ENCODE data around the gene CBR4. TPM values are rescaled to one million over a fixed set of nuclear protein-coding genes. Genes with fewer than 3 reads are reported as not detected.
A peak's percentile ranks its signal among the peaks of the same experiment; 100 is the strongest.
"Not testable (repeated sequence)": the region's sequence is repeated elsewhere in the genome, so short reads cannot be mapped to it uniquely, and the experiment has no call there.

CBR4 gene
- total RNA-seq, 1 experiment from 2014 or later = 17.7 TPM

DNA sequence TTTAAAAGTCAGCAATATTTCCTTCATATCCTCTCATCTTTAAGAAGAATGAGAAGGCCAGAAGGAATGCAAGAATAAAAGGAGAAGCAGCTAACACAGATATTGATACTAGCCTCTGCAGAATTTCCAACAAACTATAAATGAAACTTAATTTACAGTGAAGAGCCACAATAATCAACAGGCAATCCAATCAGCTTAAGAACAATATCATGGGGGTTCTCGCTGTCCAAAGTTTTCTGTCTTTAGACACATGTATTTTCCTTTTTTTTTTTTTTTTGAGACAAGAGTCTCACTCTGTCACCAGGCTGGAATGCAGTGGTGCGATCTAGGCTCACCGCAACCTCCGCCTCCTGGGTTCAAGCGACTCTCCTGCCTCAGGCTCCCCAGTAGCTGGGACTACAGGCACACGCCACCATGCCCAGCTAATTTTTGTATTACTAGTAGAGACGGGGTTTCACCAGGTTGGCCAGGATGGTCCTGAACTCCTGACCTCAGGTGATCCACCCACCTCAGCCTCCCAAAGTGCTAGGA lies 17.0 kb downstream of the CBR4 start:
- DNase-seq; H3K9me3 ChIP-seq (replicated peaks); H3K27me3 ChIP-seq: not testable (repeated sequence)
- Histone ChIP-seq H3K4me1 (peaks cover 31% of the 10 kb centered on the region), H3K4me3 (peak overlapping the region; percentile 31), H3K27ac (peak overlapping the region; percentile 75), H3K36me3 (peaks cover 10% of the 10 kb centered on the region; the same call in 1 of the 2 replicates)

DNA sequence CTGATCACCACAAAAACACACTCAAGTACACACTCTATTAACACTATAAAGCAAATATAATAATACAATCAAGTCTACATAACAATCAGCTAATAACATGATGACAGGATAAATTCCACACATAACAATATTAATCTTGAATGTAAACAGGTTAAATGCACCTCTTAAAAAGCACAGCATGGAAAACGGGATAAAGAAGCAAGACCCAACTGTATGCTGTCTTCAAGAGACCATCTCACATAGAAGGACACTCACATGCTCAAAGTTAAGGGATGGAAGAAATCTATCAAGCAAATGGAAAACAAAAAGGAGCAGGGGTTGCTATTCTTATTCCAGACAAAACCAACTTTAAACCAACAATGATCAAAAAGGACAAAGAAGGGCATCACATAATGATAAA lies 28.1 kb downstream of the CBR4 start:
- H3K27me3 ChIP-seq = no peaks in the 10 kb centered on the region
- no peak overlapping the region for H3K4me3 ChIP-seq
- DNase-seq = no peak
- no peak overlapping the region for H3K27ac ChIP-seq
- H3K4me1 ChIP-seq = no peaks in the 10 kb centered on the region
- peaks cover 8% of the 10 kb centered on the region; the same call in 1 of the 2 replicates for H3K36me3 ChIP-seq
- peaks cover 10% of the 10 kb centered on the region for H3K9me3 ChIP-seq (replicated peaks)

DNA sequence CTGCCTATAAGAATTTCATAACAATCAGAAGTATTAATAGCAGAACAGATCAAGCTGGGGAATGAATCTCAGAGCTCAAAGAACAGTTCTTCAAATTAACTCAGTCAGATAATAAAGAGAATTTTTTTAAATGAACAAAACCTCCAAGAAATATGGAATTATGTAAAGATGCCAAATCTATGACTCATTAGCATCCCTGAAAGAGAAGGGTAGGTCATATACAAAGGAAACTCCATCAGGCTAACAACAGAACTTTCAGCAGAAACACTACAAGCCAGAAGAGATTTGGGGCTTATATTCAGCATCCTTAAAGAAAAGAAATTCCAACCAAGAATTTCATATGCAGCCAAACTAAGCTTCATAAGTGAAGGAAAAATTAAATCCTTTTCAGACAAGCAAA lies 28.6 kb downstream of the CBR4 start:
- no peak for DNase-seq
- no peaks in the 10 kb centered on the region for H3K4me1 ChIP-seq
- H3K9me3 ChIP-seq (replicated peaks) = peaks cover 10% of the 10 kb centered on the region
- no peaks in the 10 kb centered on the region for H3K27me3 ChIP-seq
- peaks cover 8% of the 10 kb centered on the region; the same call in 1 of the 2 replicates for H3K36me3 ChIP-seq
- no peak overlapping the region for H3K4me3 ChIP-seq
- H3K27ac ChIP-seq = no peak overlapping the region

DNA sequence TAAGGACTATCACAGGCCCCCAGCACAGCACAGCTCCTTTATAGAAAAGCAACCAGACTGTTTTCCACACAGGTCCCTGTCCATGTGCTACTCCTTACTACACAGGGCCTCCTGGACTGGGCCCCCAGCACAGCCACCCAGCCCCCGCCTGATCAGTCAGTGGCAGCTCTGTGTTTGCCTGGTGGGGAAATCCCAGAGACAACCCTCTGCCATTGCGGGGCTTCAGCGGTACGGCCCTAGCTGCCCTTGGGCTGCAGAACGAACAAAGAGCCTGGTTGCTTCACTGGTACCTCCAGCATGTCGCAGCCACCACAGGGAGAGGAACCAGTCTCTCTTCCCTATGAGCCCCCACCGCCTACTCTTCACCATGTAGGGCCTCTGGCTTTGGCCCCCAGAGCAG lies 30.7 kb downstream of the CBR4 start:
- peaks cover 8% of the 10 kb centered on the region; the same call in 1 of the 2 replicates for H3K36me3 ChIP-seq
- no peaks in the 10 kb centered on the region for H3K27me3 ChIP-seq
- no peak for DNase-seq
- peaks cover 10% of the 10 kb centered on the region for H3K9me3 ChIP-seq (replicated peaks)
- no peak overlapping the region for H3K4me3 ChIP-seq
- no peaks in the 10 kb centered on the region for H3K4me1 ChIP-seq
- H3K27ac ChIP-seq = no peak overlapping the region

DNA sequence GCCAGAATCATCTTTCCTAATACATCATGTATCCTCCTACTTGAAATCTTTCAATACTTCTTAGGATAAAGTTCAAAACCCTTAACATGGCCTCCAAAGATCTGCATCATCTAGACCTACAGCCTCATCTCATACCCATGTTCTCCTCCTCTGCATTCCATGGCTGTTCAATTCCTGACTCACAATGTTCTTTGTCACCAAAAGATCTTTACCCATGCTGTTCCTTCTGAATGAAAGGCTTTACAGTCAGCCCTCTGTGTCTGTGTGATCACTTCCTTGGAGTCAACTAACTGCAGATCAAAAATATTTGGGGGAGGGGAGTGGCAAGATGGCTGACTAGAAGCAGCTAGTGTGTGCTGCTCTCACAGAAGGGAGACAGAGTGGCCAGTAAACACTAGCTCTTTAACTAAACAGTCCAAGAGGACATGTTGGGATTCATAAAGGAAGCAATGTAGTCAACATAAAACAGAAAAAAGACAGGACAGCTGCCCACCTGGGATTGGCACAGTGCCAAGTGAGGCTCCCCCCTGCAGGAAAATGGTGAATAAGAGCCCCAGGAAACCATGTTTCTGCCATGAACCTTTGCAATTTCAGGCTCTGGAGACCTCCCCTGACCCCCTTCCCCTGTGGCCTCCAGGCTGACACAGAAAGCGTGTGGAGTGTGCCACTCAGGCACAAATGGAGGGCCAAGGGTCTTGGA lies 31.9 kb downstream of the CBR4 start:
- Histone ChIP-seq H3K36me3 (peaks cover 8% of the 10 kb centered on the region; the same call in 1 of the 2 replicates), H3K27ac (no peak overlapping the region), H3K27me3 (no peaks in the 10 kb centered on the region), H3K4me1 (no peaks in the 10 kb centered on the region), H3K9me3 (replicated peaks) (peaks cover 10% of the 10 kb centered on the region), H3K4me3 (no peak overlapping the region)
- DNase-seq = no peak

DNA sequence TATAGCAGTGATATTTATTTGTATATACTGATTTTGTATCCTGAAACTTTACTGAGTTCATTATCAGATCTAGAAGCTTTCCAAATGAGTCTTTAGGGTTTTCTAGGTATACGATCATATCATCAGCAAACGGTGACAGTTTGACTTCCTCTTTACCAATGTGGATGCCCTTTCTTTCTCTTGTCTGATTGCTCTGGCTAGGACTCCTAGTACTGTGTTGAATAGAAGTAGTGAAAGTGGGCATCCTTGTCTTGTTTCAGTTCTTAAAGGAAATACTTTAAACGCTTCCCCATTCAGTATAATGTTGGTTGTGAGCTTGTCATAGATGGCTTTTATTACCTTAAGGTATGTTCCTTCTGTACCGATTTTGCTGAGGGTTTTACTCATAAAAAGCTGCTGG lies 37.5 kb downstream of the CBR4 start:
- Histone ChIP-seq H3K9me3 (replicated peaks) (no peaks in the 10 kb centered on the region), H3K36me3 (no peaks in the 10 kb centered on the region), H3K27me3 (no peaks in the 10 kb centered on the region), H3K4me1 (no peaks in the 10 kb centered on the region), H3K27ac (no peak overlapping the region), H3K4me3 (no peak overlapping the region)
- no peak for DNase-seq

DNA sequence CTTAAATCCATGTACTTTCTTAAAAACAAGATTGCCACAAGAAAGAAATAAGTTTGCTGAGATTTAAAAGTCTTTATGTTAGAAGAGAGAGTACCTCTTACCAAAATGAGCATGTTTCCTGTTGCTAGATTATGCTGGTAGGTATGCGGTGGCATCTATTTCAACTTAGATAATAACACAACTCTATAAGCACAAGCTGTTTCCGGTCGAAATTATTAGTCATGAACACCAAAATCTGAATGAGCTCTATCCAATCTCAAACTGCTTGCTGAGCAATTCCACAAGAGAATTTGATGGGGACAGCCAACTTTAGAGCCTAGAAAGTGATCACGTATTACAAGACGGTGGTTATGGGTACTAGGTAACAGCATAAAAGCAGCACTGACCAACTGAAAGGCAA lies 49.3 kb downstream of the CBR4 start:
- H3K4me1 ChIP-seq = peaks cover 5% of the 10 kb centered on the region
- H3K27me3 ChIP-seq = no peaks in the 10 kb centered on the region
- no peaks in the 10 kb centered on the region for H3K9me3 ChIP-seq (replicated peaks)
- no peak overlapping the region for H3K27ac ChIP-seq
- no peak overlapping the region for H3K4me3 ChIP-seq
- no peak for DNase-seq
- no peaks in the 10 kb centered on the region for H3K36me3 ChIP-seq

DNA sequence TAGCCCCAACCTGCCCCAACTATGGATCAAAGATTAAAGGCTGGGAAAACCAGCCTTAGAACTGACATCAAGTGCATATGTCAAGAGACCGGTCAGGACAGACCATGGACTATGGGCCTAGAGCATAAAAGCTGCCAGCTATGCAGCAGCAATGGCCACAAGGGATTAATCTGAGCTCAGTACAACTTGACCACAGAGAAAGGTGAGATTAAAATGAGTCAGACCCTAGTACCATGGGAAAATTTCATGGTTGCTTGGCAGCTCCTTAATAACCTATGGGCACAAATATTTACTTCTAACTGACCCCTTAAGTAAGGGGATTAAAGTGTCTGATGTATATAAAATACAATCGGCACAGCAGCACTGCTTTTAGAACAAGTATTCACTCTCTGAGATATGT lies 54.4 kb downstream of the CBR4 start:
- Histone ChIP-seq H3K36me3 (no peaks in the 10 kb centered on the region), H3K27me3 (no peaks in the 10 kb centered on the region), H3K9me3 (replicated peaks) (peaks cover 7% of the 10 kb centered on the region), H3K4me3 (no peak overlapping the region), H3K27ac (peak overlapping the region; percentile 31; the same call in 1 of the 2 replicates), H3K4me1 (peaks cover 23% of the 10 kb centered on the region)
- peak; percentile 27 to 65 for DNase-seq

DNA sequence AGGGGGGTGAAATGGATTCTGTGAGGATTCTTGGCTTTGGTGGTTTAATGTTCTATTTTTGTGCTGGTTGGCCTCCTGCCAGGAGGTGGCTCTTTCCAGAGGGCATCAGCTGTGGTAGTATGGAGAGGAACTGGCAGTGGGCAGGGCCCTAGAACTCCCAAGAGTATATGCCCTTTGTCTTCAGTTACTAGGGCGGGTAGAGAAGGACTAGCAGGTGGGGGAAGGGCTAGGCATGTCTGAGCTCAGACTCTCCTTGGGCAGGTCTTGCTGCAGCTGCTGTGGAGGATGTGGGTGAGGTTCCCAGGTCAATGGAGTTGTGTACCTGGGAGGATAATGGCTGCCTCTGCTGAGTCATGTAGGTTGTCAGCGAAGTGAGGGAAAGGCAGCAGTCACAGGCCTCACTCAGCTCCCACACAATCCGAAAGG lies 57.2 kb downstream of the CBR4 start:
- Histone ChIP-seq H3K27ac (peak overlapping the region; percentile 54), H3K4me1 (peaks cover 23% of the 10 kb centered on the region)
- H3K36me3 ChIP-seq; H3K4me3 ChIP-seq; H3K27me3 ChIP-seq; H3K9me3 ChIP-seq (replicated peaks): not testable (repeated sequence)
- DNase-seq = peak; percentile 73 to 75

DNA sequence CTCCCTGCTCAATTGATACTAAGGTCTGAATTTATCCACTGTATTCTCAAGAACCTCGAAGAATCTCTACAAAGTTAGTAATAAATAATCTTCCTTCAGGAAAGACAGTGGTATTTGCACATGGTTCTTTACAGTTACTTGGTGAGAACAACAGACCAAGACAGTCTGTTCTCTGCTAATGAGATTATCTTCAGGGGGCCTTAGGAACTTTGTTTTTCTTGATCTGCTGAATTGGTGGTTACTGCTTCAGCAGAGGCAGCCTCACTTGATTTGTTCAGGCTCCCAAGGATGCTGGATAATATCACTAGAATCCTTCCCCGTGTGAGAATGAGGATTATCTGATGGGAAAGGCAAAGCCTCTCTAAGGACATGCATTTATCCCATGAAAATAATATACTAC lies 64.8 kb downstream of the CBR4 start:
- Histone ChIP-seq H3K4me1 (no peaks in the 10 kb centered on the region), H3K27me3 (no peaks in the 10 kb centered on the region), H3K4me3 (no peak overlapping the region), H3K9me3 (replicated peaks) (no peaks in the 10 kb centered on the region), H3K27ac (no peak overlapping the region), H3K36me3 (no peaks in the 10 kb centered on the region)
- DNase-seq = no peak

DNA sequence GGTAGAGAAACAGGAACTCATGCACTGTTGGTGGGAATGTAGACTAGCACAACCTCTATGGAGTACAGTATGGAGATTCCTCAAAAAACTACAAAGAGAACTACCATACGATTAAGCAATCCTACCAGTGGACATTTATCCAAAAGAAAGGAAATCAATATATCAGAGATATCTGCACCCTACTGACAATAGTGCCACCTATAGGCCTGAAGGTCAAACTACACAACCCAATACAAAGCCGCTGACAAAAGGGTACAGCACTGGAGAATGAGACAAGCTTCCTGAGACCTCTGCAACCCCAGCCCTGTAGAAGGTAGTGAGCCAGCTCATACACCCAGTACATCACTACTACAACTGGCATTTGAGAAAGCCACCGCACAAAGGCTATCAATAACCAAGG lies 67.1 kb downstream of the CBR4 start:
- DNase-seq = peak in 1 of 2 experiments; percentile 31
- Histone ChIP-seq H3K4me3 (no peak overlapping the region), H3K36me3 (no peaks in the 10 kb centered on the region), H3K27ac (no peak overlapping the region), H3K27me3 (no peaks in the 10 kb centered on the region), H3K4me1 (no peaks in the 10 kb centered on the region), H3K9me3 (replicated peaks) (no peaks in the 10 kb centered on the region)
